ENCODE data around the gene HSDL1. TPM values are rescaled to one million over a fixed set of nuclear protein-coding genes. Genes with fewer than 3 reads are reported as not detected.

The HSDL1 gene
- total and polyA plus RNA-seq, 10 of the 15 experiments (the other 5 are each of a cell fraction or from before 2014, with no cell fraction given) = 2.0 to 13.4 (median 5.6) TPM

GRCh38 chr16:84186685-84187437, 41.9 kb upstream of the HSDL1 start, which contains the start of gene TAF1C:
Gene TAF1C (minus strand): TSS chr16:84187057. CDS start chr16:84184988, 2,069 bp downstream.
- ATAC-seq (peak; percentile 97), FAIRE-seq (peak; percentile 96), DNase-seq (ENCODE audit: low read depth, low spot score) (peak; percentile 66)
- no peaks in the 10 kb centered on the region for H3K27me3 ChIP-seq (replicated peaks in 1 of 2; ENCODE audit: control insufficient read depth in 2 of 2, insufficient read depth in 2 of 2, low read length in 1 of 2)
- CTCF ChIA-PET = interaction anchor here (0.6 to 4.8 kb wide), 32 partner anchors 9 to 379 kb away, joined by 3 to 102 read pairs (median 4); partner anchors contain the start of genes DNAAF1, HSBP1, HSDL1 and MBTPS1
- peaks cover 0 to 6% of the 10 kb centered on the region in 2 experiments; a peak in 3 of 4 replicates for H3K36me3 ChIP-seq (ENCODE audit: control insufficient read depth in 2 of 2, insufficient read depth in 2 of 2, low read length in 1 of 2)
- POLR2A ChIA-PET = interaction anchor here (0.6 kb wide), 1 partner anchor 74 kb away, joined by 3 read pairs; no protein-coding TSS in a partner anchor
- peak within 1 kb of the TSS; percentile 50 for H3K4me2 ChIP-seq (ENCODE audit: control insufficient read depth, insufficient read depth)
- H3K9ac ChIP-seq (ENCODE audit: control insufficient read depth, insufficient read depth, low read length) = peak within 1 kb of the TSS; percentile 92
- in situ Hi-C loops (cut with MboI) = loop anchor here (5.0 kb wide), 1 partner anchor 100 kb away; no protein-coding TSS in a partner anchor
- 2% methylated on average over 55 of the region's 55 CpGs for WGBS (ENCODE audit: insufficient coverage, insufficient replicate concordance, low lambda C conversion rate, missing lambda C conversion rate)
- H3K9me3 ChIP-seq (replicated peaks; ENCODE audit: control insufficient read depth, insufficient read depth, low read length) = no peaks in the 10 kb centered on the region
- H3K4me3 ChIP-seq = peak within 1 kb of the TSS; percentile 89
- no TSS peak for BruUV-seq (replicated peaks)
- peaks cover 17% of the 10 kb centered on the region for H3K79me2 ChIP-seq (ENCODE audit: control insufficient read depth, insufficient read depth, low read length)
- no peaks in the 10 kb centered on the region for H3K4me1 ChIP-seq (ENCODE audit: control insufficient read depth, insufficient read depth, low read length)
- intact Hi-C loops (cut with micrococcal nuclease; ENCODE audit: unreplicated experiment) = loop anchor here (2.0 to 5.0 kb wide), 2 partner anchors 98 to 230 kb away; no protein-coding TSS in a partner anchor
- RAD21 ChIA-PET (ENCODE audit: unreplicated experiment) = interaction anchor here (1.0 to 1.9 kb wide), 11 partner anchors 12 to 319 kb away, joined by 3 to 49 read pairs (median 3); partner anchors contain the start of gene MBTPS1
- H3K27ac ChIP-seq (ENCODE audit: control insufficient read depth, insufficient read depth) = peak within 1 kb of the TSS; percentile 86
- peak within 1 kb of the TSS; percentile 97 for H2AFZ ChIP-seq (ENCODE audit: control insufficient read depth, low read depth, low read length)
- H4K20me1 ChIP-seq (ENCODE audit: control insufficient read depth, insufficient read depth) = no peaks in the 10 kb centered on the region
- SMC1A ChIA-PET (ENCODE audit: uncharacterized antibody, unreplicated experiment) = interaction anchor here (0.6 to 5.2 kb wide), 7 partner anchors 8 to 433 kb away, joined by 3 to 61 read pairs (median 3); partner anchors contain the start of genes DNAAF1 and HSDL1
- TF ChIP-seq CBX3 (IDR thresholded peaks at IDR 0.05; ENCODE audit: borderline replicate concordance, low read depth) = no peak
- TF ChIP-seq DPF2 (IDR thresholded peaks at IDR 0.05) = peak; percentile 61
- peak; percentile 38 for TF ChIP-seq SIX5 (IDR thresholded peaks at IDR 0.05; ENCODE audit: low read depth, low read length, severe bottlenecking)
- peak; percentile 53 for TF ChIP-seq IRF3 (IDR thresholded peaks at IDR 0.05)
- TF ChIP-seq CHD2 (IDR thresholded peaks at IDR 0.05; ENCODE audit: borderline replicate concordance, low read depth, low read length) = peak; percentile 45; the same call in 1 of the 2 replicates
- TF ChIP-seq ZNF24 (IDR thresholded peaks at IDR 0.05) = peak; percentile 61; the same call in 1 of the 2 replicates
- TF ChIP-seq IKZF1 (conservative IDR thresholded peaks at IDR 0.05) = peak; percentile 68
- peak in 1 of 2 experiments; percentile 37; a peak in 2 of 4 replicates for TF ChIP-seq IKZF2 (IDR thresholded peaks at IDR 0.05)
- TF ChIP-seq ZNF687 (IDR thresholded peaks at IDR 0.05) = peak; percentile 72
- 0 out of 2 replicates have a peak, but pooled peaks have one; percentile 20 for TF ChIP-seq BCL11A (IDR thresholded peaks at IDR 0.05; ENCODE audit: low read depth, low read length)
- peak; percentile 55 for TF ChIP-seq CREM (IDR thresholded peaks at IDR 0.05; ENCODE audit: low read depth)
- no peak for TF ChIP-seq NFIC (IDR thresholded peaks at IDR 0.05; ENCODE audit: low read depth, low read length)
- TF ChIP-seq HSF1 (IDR thresholded peaks at IDR 0.05; ENCODE audit: low read depth, low read length) = no peak; the same call in 1 of the 2 replicates
- peak; percentile 90 for TF ChIP-seq ELK1 (IDR thresholded peaks at IDR 0.05; ENCODE audit: low read depth, low read length)
